ENCODE results near the gene CDC42SE1. TPM values are rescaled to one million over a fixed set of nuclear protein-coding genes. Genes with fewer than 3 reads are reported as not detected.

CDC42SE1 gene
- total RNA-seq, 1 donor from 2014 or later: 172 TPM

GRCh38 chr1:151009206-151009587 lies 50.2 kb downstream of the CDC42SE1 start:
- DNase-seq (ENCODE audit: low spot score): no peak

- DNase-seq (ENCODE audit: low spot score): peak; percentile 97
Measured at GRCh38 chr1:151008244-151009205, 50.9 kb downstream of the CDC42SE1 start, which contains the start of gene PRUNE1. Gene PRUNE1, plus strand, starts transcription at chr1:151008449. Its CDS starts 184 bp downstream, at chr1:151008633.

DNA sequence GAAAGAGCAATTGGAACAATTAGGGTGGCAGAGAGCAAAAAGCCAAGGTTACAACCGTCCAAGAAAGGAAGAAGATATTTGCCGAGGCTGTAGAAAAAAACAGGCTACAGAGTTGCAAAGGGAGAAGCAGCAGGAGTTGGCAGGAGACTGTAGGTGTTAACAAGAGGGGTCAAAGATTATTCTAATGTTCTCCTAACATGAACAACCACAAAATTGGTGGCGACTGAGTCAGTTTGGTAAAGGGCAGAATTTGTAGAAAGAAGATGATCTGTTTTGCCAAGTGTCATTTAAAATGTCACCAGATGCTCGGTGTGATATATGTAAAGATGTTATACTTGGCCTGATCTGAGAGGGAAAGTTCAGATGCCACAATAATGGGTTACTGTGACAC lies 51.6 kb downstream of the CDC42SE1 start:
- DNase-seq (ENCODE audit: low spot score): no peak

DNA sequence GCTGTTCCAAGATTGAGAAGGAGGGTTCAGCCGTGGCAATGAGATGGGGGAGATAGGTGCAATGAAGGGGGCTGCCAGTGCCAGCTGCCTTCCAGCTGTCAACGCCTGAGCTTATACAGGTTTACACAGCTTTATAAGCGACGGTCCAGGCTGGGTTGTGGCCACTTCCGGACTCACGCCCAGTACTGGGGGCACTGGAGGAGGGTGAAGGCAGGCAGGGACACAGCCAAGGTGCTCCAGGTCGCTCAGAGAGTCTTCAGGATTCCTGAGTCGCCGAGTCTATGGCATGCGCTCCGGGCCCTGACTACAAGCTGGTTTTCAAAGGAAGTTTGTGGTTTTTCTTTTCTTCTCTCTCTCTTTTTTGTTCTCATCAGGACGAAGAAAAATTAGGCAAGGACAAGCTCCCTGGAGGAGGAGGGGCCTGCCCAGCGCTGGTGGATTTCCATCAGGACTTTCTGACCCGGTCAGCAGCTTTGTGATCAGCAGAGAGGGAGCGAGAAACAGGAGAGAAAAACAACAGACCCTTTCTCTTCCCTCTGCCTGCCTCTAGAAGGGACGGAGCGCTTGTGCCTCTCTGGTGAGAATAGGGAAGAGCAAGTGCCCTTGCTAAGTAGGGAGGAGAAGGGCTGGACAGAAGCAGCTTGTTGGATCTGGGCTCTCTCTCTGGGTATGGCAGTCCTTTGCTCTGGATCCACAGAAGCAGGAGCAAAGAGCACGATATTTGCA lies 52.9 kb downstream of the CDC42SE1 start, which contains the start of gene MINDY1:
TSS of gene MINDY1 (minus strand) at position 576 of the 726 bp plus-strand sequence. CDS start 4,285 bp downstream, outside the sequence.
- DNase-seq (ENCODE audit: low spot score): peak; percentile 75

DNA sequence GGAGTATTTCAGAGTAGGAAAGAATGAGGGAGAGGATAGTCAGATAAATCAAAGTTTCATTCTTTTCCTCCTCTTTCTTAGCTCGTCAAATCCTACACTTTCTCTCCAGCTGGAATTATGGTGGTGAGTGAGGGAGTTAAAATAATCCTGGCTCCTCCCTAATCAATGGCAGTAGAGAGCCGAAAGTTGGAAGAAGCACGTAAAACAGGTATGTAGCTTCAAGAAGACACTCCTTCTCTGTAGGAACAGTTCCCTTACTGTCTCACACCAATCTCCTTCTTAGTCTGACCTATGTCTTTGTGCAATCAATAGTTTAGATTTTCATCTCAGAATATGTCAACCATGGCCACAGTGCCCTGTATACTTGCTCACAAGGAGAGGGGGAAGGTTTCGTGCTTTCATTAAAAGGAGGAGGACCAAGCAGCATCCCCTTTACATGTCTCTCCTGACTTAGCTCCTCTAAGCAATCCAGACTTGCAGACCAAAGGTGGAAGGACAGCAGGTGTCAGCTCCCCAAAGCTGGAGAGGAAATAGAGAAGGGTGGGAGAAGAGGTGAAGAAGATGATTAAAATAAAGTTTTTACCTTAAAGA lies 53.6 kb downstream of the CDC42SE1 start:
- no peak for DNase-seq (ENCODE audit: low spot score)

DNA sequence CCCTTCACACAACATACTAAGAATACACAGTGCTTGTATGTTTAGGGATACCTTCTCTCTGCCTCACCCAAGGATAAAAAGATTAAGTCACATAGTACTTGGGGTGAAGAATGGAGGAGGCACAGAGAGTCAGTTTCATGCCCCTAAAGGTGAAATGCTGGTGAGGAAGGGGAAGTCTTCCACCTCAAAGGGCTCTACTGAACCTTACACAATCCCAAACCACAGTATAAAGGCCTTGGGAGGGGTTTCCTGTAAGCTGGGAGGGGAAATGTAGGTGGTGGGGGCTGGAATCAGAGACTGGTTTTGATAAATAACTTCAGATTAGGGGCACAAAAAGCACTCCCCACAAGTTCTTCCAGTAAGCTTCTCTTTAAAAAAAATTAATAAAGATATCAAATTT lies 56.2 kb downstream of the CDC42SE1 start:
- no peak for DNase-seq (ENCODE audit: low spot score)

DNA sequence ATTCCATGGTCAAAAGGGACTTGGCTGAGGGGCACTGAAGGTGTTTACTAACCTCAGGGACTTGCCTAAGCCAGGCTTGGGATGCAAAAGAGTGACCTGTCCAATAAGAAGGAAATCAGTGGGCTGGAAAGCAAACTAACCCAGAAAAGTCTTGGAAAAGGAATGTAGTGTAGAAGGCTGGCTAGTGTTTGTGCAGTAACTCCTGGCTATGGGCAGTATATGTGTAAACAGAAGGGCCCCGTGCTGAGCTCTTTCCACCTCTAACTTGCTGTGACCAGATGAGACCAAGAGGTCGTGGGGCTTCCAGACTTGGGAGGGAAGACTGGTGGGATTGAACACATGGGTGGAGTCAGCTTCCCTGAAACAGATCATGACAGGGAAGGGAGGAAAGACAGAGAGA lies 56.8 kb downstream of the CDC42SE1 start:
- no peak for DNase-seq (ENCODE audit: low spot score)

- DNase-seq (ENCODE audit: low spot score): no peak
Measured at GRCh38 chr1:151002051-151002450, 57.4 kb downstream of the CDC42SE1 start.

DNA sequence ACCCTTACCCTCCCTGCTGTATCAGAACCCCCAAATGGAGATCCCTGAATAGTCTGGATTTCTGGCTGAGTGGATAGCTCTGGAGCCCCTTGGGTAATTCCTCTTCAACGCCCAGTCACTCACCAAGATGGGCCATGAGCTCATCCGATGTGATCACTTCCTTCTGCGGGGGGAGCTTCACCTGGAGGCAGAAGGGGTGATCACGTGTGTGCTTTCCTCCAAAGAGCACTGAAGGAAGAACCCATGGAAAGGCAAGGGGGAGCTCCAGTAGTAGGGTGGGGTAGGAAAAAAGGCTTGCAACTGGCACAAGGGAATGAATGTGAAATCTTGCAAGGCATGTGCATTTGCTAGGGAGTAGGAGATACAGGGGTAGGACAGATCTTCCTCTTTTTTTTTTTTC lies 57.8 kb downstream of the CDC42SE1 start:
- DNase-seq (ENCODE audit: low spot score): no peak

Other genes starting within 250 kb of the CDC42SE1 start
- gene ARNT, start 183.0 kb downstream of the CDC42SE1 start, total RNA-seq: 47.0 TPM
- gene CTXND2, start 172.5 kb downstream of the CDC42SE1 start, total RNA-seq: not detected
- gene SETDB1, start 133.3 kb downstream of the CDC42SE1 start, total RNA-seq: 56.9 TPM
- 138 TPM for gene CERS2, start 84.8 kb downstream of the CDC42SE1 start, total RNA-seq
- 39.7 TPM for gene ANXA9, start 77.3 kb downstream of the CDC42SE1 start, total RNA-seq
- 34.0 TPM for gene MINDY1, start 52.7 kb downstream of the CDC42SE1 start, total RNA-seq
- gene PRUNE1, start 51.2 kb downstream of the CDC42SE1 start, total RNA-seq: 26.7 TPM
- gene BNIPL, start 23.0 kb downstream of the CDC42SE1 start, total RNA-seq: 10.5 TPM
- gene C1orf56, start 11.9 kb downstream of the CDC42SE1 start, total RNA-seq: 5.9 TPM
- gene MLLT11, start 775 bp upstream of the CDC42SE1 start, total RNA-seq: 1.4 TPM
- 26.6 TPM for gene GABPB2, start 11.1 kb upstream of the CDC42SE1 start, total RNA-seq
- gene SEMA6C, start 87.0 kb upstream of the CDC42SE1 start, total RNA-seq: 6.2 TPM
- 0.34 TPM for gene TNFAIP8L2, start 97.0 kb upstream of the CDC42SE1 start, total RNA-seq
- gene LYSMD1, start 106.3 kb upstream of the CDC42SE1 start, total RNA-seq: 12.0 TPM
- 24.2 TPM for gene SCNM1, start 106.5 kb upstream of the CDC42SE1 start, total RNA-seq
- gene TMOD4, start 116.4 kb upstream of the CDC42SE1 start, total RNA-seq: 2.0 TPM
- gene VPS72, start 130.6 kb upstream of the CDC42SE1 start, total RNA-seq: 52.1 TPM
- 55.9 TPM for gene PIP5K1A, start 138.9 kb upstream of the CDC42SE1 start, total RNA-seq
- 120 TPM for gene PSMD4, start 195.1 kb upstream of the CDC42SE1 start, total RNA-seq
- 27.8 TPM for gene ZNF687, start 222.7 kb upstream of the CDC42SE1 start, total RNA-seq